ENCODE measurements around the gene DACH1.

DNA sequence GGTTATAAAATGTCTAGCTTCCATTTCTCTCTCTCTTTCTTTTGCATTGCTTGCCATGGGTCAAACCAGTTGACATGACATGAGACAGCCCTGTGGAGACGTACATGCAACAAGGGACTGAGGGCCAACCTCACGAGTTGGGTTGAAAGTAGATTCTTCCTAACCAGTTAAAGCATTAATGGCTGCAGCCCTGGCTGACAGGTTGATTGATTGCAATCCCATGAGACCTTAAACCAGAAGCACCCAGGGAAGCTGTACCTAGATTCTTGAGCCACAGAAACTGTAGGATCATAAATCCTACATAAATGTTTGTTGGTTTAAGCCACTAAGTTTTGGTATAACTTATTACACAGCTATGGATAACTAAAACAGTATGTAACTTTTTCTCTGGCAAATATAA is 373.8 kb downstream of the DACH1 start:
- TF ChIP-seq, protein P1, sequence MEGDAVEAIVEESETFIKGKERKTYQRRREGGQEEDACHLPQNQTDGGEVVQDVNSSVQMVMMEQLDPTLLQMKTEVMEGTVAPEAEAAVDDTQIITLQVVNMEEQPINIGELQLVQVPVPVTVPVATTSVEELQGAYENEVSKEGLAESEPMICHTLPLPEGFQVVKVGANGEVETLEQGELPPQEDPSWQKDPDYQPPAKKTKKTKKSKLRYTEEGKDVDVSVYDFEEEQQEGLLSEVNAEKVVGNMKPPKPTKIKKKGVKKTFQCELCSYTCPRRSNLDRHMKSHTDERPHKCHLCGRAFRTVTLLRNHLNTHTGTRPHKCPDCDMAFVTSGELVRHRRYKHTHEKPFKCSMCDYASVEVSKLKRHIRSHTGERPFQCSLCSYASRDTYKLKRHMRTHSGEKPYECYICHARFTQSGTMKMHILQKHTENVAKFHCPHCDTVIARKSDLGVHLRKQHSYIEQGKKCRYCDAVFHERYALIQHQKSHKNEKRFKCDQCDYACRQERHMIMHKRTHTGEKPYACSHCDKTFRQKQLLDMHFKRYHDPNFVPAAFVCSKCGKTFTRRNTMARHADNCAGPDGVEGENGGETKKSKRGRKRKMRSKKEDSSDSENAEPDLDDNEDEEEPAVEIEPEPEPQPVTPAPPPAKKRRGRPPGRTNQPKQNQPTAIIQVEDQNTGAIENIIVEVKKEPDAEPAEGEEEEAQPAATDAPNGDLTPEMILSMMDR (IDR thresholded peaks at IDR 0.05; ENCODE audit: low read depth, low read length): no peak
- TF ChIP-seq EZH2phosphoT487 (IDR thresholded peaks at IDR 0.05; ENCODE audit: low read depth): no peak
